GM06990 (cell line): ENCODE results near the gene CCDC181.

Experiments used
- DNase-seq: peaks from one replicate; pipeline ENCODE4 v3.0.0-alpha.2; 2011; ENCODE audit not compliant: insufficient read length; ENCODE audit errors: extremely low read depth
- H3K27me3 ChIP-seq: replicated peaks from 2 replicates; pipeline ENCODE4 v1.6.0; 2011; ENCODE audit warnings: low read length; ENCODE audit not compliant: control insufficient read depth, insufficient read depth
- H3K36me3 ChIP-seq: 2 replicates; pipeline ENCODE4 v1.5.1; 2011; ENCODE audit warnings: low read length; ENCODE audit not compliant: control insufficient read depth, insufficient read depth
- H3K4me3 ChIP-seq: replicated peaks from 2 replicates; pipeline ENCODE4 v1.5.1; 2011; ENCODE audit warnings: low read depth, mild to moderate bottlenecking, control low read depth, low read length
- CTCF ChIP-seq: IDR thresholded peaks from 2 replicates; pipeline ENCODE4 v1.5.1; 2011; ENCODE audit warnings: low read length, control low read depth, mild to moderate bottlenecking, inconsistent platforms; ENCODE audit not compliant: insufficient read depth, poor library complexity, severe bottlenecking

The CCDC181 gene

GRCh38 chr1:169392406-169392805 is 34.9 kb downstream of the CCDC181 start:
- DNase-seq, result no peak
- H3K36me3 ChIP-seq, result peaks cover 5% of the 10 kb centered on the region
- H3K4me3 ChIP-seq, result no peak overlapping the region

GRCh38 chr1:169390303-169390702 is 37.0 kb downstream of the CCDC181 start:
- Histone ChIP-seq H3K36me3 (peaks cover 6% of the 10 kb centered on the region), H3K4me3 (no peak overlapping the region)

More at GRCh38 chr1:169392406-169392805, 34.9 kb downstream of the CCDC181 start:
- no peaks in the 10 kb centered on the region for H3K27me3 ChIP-seq
- TF ChIP-seq CTCF, result no peak

GRCh38 chr1:169387399-169387798 is 39.9 kb downstream of the CCDC181 start:
- Histone ChIP-seq H3K4me3 (no peak overlapping the region), H3K36me3 (peaks cover 7% of the 10 kb centered on the region), H3K27me3 (no peaks in the 10 kb centered on the region)
- no peak for DNase-seq
- no peak for TF ChIP-seq CTCF

More at GRCh38 chr1:169390303-169390702, 37.0 kb downstream of the CCDC181 start:
- DNase-seq, result peak; percentile 18
- H3K27me3 ChIP-seq, result no peaks in the 10 kb centered on the region
- TF ChIP-seq CTCF, result no peak

- peaks cover 3% of the 10 kb centered on the region for H3K36me3 ChIP-seq
- no peak for TF ChIP-seq CTCF
- H3K4me3 ChIP-seq, result no peak overlapping the region
- no peaks in the 10 kb centered on the region for H3K27me3 ChIP-seq
- DNase-seq, result no peak
Observed at GRCh38 chr1:169383449-169383848, 43.8 kb downstream of the CCDC181 start.

- TF ChIP-seq CTCF, result no peak
- H3K36me3 ChIP-seq, result peaks cover 4% of the 10 kb centered on the region
Observed at GRCh38 chr1:169381162-169381561, 46.1 kb downstream of the CCDC181 start.

GRCh38 chr1:169371404-169371803 is 55.9 kb downstream of the CCDC181 start:
- peaks cover 1% of the 10 kb centered on the region for H3K36me3 ChIP-seq
- no peak overlapping the region for H3K4me3 ChIP-seq
- no peak for DNase-seq
- H3K27me3 ChIP-seq, result no peaks in the 10 kb centered on the region
- TF ChIP-seq CTCF, result no peak

More at GRCh38 chr1:169381162-169381561, 46.1 kb downstream of the CCDC181 start:
- Histone ChIP-seq H3K27me3 (no peaks in the 10 kb centered on the region), H3K4me3 (no peak overlapping the region)
- no peak for DNase-seq
